Osteoblast (primary cell): Measurements from ENCODE around the gene CTPS2. TPM values are rescaled to one million over a fixed set of nuclear protein-coding genes. Genes with fewer than 3 reads are reported as not detected.
"Not testable (repeated sequence)": the region's sequence is repeated elsewhere in the genome, so short reads cannot be mapped to it uniquely, and the experiment has no call there.

ENCODE experiments used
- DNase-seq: peaks from one replicate; pipeline ENCODE4 v3.0.0; 2011; ENCODE audit warnings: low spot score, mixed read lengths; ENCODE audit not compliant: insufficient read length; ENCODE audit errors: missing footprints
- H2AFZ ChIP-seq: 2 replicates; pipeline ENCODE4 v1.6.0; 2011; ENCODE audit warnings: mild to moderate bottlenecking, low read length
- H3K27ac ChIP-seq: 2 replicates; pipeline ENCODE4 v1.5.1; 2011; ENCODE audit warnings: mild to moderate bottlenecking, low read depth, low read length, moderate library complexity
- H3K27me3 ChIP-seq: 2 replicates; pipeline ENCODE4 v1.6.0; 2012; ENCODE audit warnings: mild to moderate bottlenecking, control low read depth, inconsistent platforms, low read length, moderate library complexity; ENCODE audit not compliant: insufficient read depth
- H3K36me3 ChIP-seq: 2 replicates; pipeline ENCODE4 v1.5.1; 2011; ENCODE audit warnings: mild to moderate bottlenecking, low read length, control low read depth, moderate library complexity; ENCODE audit not compliant: insufficient read depth
- H3K4me1 ChIP-seq: 2 replicates; pipeline ENCODE4 v1.5.1; 2011; ENCODE audit warnings: mild to moderate bottlenecking, low read length, control low read depth, moderate library complexity; ENCODE audit not compliant: insufficient read depth
- H3K4me2 ChIP-seq: 2 replicates; pipeline ENCODE4 v1.6.0; 2011; ENCODE audit warnings: mild to moderate bottlenecking, low read length; ENCODE audit not compliant: insufficient read depth
- H3K4me3 ChIP-seq: fragments of 200-600 bp; sonication (generic); 3 replicates; pipeline ENCODE4 v1.5.1; 2012; ENCODE audit warnings: mild to moderate bottlenecking, low read length, inconsistent platforms; ENCODE audit not compliant: insufficient read depth
- H3K79me2 ChIP-seq: 2 replicates; pipeline ENCODE4 v1.6.0; 2012; ENCODE audit warnings: mild to moderate bottlenecking, low read length, control low read depth, inconsistent platforms; ENCODE audit not compliant: insufficient read depth
- H3K9me3 ChIP-seq: 2 replicates; pipeline ENCODE4 v1.5.1; 2011; ENCODE audit warnings: low read depth, low read length, control low read depth
- H4K20me1 ChIP-seq: 2 replicates; pipeline ENCODE4 v1.6.0; 2012; ENCODE audit warnings: mild to moderate bottlenecking, low read length, control low read depth; ENCODE audit not compliant: insufficient read depth
- CTCF ChIP-seq: IDR thresholded peaks from 2 replicates; pipeline ENCODE4 v1.5.1; 2011; ENCODE audit warnings: mild to moderate bottlenecking, low read depth, low read length, moderate library complexity; ENCODE audit errors: extremely low read depth
- total RNA-seq: library from RNA; depleted of rRNA; stranded (reverse); fragments of >200 nt; gene quantifications from 2 replicates; pipeline ENCODE4 v1.2.3, GENCODE V29; 2012

Gene CTPS2
- total RNA-seq, 1 donor: 8.0 TPM

- TF ChIP-seq CTCF: no peak
- Histone ChIP-seq H3K27ac (no peak overlapping the region), H3K4me2 (no peak overlapping the region), H4K20me1 (no peaks in the 10 kb centered on the region), H3K4me3 (no peak overlapping the region), H3K4me1 (peaks cover 9% of the 10 kb centered on the region), H3K9me3 (no peaks in the 10 kb centered on the region), H3K27me3 (no peaks in the 10 kb centered on the region), H3K79me2 (no peaks in the 10 kb centered on the region), H3K36me3 (no peaks in the 10 kb centered on the region), H2AFZ (no peak overlapping the region)
- DNase-seq: no peak
Measured at GRCh38 chrX:16586377-16587112, 125.9 kb downstream of the CTPS2 start.

- no peak for TF ChIP-seq CTCF
- DNase-seq: no peak
- no peaks in the 10 kb centered on the region for H4K20me1 ChIP-seq
- H3K4me2 ChIP-seq: no peak overlapping the region
- H3K4me3 ChIP-seq: no peak overlapping the region
- no peak overlapping the region for H3K27ac ChIP-seq
- no peaks in the 10 kb centered on the region for H3K27me3 ChIP-seq
- no peaks in the 10 kb centered on the region for H3K36me3 ChIP-seq
- peaks cover 9% of the 10 kb centered on the region for H3K4me1 ChIP-seq
- no peaks in the 10 kb centered on the region for H3K79me2 ChIP-seq
- H3K9me3 ChIP-seq: no peaks in the 10 kb centered on the region
- H2AFZ ChIP-seq: no peak overlapping the region
Measured at GRCh38 chrX:16585486-16586376, 126.7 kb downstream of the CTPS2 start.

GRCh38 chrX:16580004-16580797 lies 132.3 kb downstream of the CTPS2 start:
- H3K27ac ChIP-seq, H3K4me1 ChIP-seq, H3K27me3 ChIP-seq, H3K4me3 ChIP-seq, H4K20me1 ChIP-seq, H3K9me3 ChIP-seq, DNase-seq, H3K79me2 ChIP-seq, H3K4me2 ChIP-seq, H2AFZ ChIP-seq, H3K36me3 ChIP-seq: not testable (repeated sequence)

- H3K27ac ChIP-seq: no peak overlapping the region
- no peaks in the 10 kb centered on the region for H3K27me3 ChIP-seq
- no peak for DNase-seq
- no peak for TF ChIP-seq CTCF
- no peaks in the 10 kb centered on the region for H3K79me2 ChIP-seq
- no peak overlapping the region for H3K4me2 ChIP-seq
- no peaks in the 10 kb centered on the region for H3K36me3 ChIP-seq
- peaks cover 7% of the 10 kb centered on the region for H3K4me1 ChIP-seq
- no peaks in the 10 kb centered on the region for H4K20me1 ChIP-seq
- H3K4me3 ChIP-seq: no peak overlapping the region
- no peak overlapping the region for H2AFZ ChIP-seq
- H3K9me3 ChIP-seq: no peaks in the 10 kb centered on the region
Measured at GRCh38 chrX:16579517-16579916, 133.0 kb downstream of the CTPS2 start.
